ENCODE results near the gene CPNE4.

CPNE4 gene

DNA sequence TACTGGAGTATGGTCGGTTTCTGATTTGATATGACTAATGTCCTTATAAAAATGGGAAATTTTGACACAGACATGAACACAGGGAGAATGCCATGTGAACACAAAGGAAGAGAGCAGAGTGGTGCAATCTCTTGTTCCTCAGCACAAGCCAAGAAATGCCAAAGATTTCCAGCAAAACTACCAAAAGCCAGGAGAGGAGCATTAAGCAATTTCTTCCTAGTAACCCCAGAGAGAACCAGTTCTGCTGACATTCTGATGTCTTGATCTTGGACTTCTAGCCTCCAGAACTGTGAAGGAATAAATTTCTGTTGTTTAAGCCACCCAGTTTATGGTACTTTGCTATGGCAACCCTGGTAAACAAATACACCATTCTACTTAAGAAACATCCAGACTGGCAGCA, 304.2 kb downstream of the CPNE4 start:
- DNase-seq: peak; percentile 54

DNA sequence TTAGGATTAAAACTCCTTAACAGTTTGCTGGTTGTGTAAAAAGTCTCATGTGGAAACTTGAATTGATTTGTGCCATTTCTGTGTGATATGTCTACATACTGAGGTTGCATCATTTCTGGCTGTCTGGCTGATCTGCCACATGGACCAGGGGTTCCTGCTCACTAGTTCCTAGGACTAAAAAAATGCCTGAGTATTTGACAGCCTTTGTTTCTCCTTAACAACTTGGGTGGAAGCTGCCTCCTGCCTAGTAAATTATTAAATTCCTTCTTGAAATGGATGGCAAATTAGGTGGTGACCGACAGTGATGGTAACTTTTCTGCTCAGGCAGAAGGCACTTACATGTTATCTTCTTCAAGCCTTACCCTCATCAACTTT, 305.2 kb downstream of the CPNE4 start:
- DNase-seq: peak; percentile 68

DNA sequence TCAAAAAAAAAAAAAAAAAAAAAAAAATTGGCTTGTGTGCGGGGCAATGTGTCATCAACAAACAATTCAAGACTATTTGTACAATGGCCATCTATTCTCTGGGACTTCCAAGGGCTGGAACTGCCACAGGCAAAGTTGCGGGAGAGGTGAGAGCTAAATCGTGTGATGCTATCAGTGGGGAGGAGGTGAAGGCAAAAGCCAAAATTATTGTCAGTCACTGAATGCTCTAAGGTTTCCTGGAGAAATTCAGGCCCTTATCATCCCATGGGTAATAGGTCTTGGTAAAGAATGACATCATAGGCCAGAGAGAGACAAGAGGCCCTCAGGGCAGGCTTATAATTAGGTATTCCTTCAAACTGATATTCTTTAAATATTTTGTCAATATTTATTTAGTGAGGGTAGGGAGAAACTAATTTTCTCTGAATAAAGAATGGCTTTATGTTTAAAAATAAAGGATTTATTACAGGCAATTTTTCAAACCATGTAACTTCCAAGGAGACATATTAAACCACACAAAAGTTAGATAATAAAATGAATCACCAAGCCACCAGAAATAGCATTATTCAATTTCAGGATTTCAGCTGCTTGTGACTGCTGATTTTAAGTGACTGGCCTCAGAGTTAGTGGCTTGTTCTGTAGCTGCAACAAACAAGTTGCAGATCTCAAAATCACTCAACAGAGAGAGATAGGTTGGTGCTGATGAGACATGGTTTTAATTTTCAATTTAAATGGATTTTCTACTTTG, 305.7 kb downstream of the CPNE4 start:
- peak; percentile 44 for DNase-seq

DNA sequence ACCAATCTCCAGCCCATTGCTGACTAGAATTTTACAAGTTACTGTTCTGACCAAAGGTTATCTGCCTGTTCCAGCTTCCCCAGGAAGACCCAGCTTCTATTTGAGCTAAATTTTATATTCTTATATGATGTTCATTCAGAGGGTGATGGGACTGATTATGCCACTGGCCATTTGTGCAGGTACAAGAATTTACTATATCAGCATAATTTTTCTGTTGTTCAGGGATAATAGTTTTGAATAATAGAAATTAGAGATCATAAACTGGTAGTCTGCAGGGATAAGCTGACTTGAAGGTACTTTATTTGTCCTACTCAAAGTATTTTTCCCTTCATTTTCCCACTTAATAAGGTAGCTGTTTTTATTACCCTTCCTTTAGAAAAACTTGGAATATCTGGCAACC, 309.4 kb downstream of the CPNE4 start:
- DNase-seq: no peak

DNA sequence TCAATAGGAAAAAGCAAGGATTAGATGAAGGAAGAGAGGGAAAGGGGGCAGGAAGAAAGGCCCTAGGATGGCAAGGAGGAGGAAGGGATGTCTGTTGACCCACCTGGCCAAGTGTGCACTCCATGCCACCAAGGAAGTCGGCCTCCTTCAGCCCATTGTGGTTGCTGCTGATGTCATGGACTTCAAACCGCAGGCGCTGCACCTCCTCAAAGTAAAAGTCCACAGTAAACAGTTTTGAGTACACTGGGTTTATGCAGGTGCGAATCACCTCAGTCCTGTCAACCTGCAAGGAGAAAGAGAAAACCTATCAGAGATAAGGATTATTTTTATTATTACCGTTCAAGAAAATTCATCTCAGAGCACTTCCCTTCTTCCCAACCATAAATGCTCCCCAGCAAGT, 311.5 kb downstream of the CPNE4 start:
- no peak for DNase-seq

DNA sequence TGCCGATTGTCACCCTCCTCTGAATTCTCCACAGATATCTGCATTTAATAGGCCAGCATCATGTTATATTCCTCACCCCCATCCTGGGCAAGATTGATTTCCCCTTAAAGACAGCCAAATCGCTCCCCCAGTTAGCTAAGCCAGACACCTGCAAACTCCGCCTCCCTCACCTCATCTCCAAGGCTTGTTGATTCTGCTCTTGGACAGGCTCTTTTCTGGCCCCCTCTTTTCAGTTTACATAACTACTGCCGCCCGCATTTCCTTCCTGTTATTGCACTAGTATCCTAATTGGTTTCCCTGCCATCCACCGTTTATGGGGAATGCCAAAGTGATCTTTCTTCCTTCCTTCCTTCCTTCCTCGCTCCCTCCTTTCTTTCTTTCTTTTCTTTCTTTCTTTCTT, 317.3 kb downstream of the CPNE4 start:
- DNase-seq: no peak

DNA sequence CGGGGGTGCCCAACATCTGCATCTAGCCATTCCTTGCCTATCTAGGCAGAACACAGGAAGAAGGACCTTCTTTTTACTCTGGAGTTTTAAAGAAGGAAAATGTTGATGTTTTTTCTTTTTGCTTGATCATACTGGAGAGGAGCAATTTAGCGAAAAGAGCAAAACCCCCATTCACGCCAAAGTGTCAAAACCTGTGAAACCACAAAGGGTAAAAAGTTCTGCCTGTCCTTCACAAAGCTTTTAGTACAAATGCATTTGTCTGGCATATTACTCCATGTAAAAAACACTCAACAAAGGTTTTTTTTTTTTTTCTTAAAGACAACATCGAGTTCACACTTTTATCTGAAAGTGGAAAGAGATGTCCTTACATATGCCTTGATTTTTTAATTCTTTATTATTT, 317.9 kb downstream of the CPNE4 start:
- no peak for DNase-seq

DNA sequence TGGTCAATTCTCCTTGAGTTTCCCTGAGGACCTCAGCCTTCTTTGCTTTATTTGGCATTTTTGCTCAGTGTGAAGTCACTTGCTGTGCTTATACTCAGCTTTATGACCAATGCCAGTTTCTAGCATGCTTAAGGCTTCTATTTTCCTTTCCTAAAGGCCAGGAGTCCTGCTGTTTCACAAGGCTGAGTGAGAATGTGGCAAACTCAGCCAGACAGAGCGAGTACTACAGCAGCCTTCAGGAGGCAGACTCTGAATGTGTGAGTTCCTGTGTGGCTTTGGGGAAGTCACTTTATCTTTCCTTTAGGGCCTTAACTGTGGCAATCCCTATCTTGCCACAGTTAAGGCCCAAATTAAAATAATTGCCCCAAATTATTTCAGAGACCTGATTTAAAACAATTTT, 318.8 kb downstream of the CPNE4 start:
- DNase-seq: no peak

DNA sequence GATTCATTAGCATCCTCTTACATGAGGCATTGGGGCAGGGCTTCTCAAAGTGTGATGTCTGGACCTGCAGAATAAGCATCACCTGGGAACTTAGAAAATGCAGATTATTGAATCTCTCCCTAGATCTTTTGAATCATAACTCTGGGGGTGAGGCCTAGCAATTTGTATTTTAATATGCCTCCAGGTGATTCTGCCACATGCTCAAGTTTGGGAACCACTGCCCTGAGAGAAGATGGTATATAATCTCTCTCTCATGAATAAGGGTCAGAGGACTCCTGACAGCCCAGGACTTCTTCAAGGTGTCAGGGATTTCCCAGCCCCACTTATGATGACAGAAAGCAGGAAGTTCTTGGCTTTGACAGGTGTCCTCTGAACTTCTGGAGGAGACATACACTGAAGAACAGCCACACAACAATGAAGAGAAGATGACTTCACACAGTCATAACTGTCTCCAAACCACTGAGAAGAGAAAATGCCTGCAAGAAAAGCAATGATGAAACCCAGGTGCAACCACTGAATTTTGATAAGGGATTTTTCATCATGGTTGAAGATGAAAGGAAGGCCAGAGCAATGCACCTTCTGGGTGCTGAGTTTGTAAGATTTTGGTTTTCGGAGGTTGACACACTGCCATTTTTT, 320.1 kb downstream of the CPNE4 start:
- no peak for DNase-seq

DNA sequence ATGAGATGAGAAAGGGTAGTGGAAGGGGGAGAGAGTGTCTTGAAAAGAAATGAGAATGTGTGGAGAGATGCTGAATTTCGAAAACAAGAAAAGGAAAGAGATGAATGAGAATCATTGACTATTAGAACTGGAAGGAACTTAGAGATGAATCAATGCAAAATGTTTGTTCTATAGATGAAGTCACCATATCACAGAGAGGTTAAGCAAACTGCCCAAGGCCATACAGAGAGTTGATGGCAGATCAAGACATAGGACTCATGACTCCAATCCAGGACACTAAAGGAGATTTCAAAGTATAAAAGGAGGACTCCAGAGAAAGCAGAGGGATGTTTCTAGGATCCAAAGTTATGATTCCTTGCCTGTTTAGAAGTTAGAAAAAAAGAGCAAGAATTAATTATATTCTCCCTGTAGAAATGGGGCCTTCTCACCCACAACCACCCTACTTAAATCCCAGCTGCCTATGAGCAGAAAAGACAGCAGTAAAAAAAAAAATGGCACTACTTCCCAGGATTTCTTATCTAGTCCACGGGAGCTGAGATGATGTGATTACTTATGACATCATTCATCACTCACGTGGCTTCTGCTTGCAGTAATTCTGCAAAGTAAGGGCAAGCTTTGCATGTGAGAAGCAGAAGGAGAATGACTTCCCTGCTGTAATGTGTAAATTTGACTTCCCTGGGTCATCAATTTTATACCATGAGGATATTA, 321.2 kb downstream of the CPNE4 start:
- DNase-seq: no peak

DNA sequence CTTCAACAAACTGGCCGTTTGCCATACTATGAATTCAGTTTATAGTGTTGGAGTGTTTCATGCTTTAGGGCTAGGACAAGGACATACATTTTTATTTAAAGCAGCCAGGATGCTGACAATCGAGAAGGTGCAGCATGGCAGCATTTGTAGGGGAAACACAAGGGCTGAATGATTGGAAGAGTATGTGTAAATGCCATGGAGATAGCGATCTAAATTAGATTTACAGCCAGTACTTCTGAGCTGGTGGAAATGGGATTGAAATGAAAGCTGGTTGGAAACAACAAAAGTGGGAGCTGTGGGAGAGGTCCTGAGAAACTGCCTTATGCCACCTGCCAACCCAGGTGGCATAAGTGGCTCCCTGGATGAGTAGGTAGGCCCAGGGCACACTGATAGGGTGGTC, 322.2 kb downstream of the CPNE4 start:
- DNase-seq: no peak

DNA sequence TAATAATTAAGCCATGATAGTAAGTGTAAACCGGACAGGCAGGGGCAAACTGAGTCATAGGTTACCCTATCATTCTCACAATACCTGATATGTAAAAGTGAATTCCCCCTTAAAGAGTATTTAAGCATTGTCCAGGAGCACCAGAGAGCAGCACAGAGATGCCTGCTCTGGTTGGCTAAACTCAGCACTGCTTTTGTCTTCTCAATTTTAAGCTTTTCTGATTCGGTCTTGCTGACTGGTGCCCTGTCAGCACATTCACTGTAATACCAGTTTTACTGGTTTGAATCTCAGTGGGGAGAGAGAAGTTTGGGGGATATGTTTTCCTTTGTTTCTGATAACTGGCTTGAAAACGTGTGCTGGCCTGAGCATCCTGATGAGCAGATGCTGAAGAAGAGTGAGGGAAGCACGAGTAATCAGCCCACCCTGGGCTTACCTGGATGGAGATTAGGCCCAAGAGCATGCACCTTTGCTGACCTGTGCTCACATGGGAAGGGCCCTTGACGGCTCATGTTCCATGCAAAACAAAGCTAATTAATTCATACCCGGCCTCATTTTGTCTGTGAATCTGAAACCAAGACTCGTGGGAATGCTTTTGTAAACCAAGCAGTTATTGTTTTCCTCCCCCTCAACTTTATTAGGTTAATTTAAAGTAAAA, 323.6 kb downstream of the CPNE4 start:
- DNase-seq: no peak

DNA sequence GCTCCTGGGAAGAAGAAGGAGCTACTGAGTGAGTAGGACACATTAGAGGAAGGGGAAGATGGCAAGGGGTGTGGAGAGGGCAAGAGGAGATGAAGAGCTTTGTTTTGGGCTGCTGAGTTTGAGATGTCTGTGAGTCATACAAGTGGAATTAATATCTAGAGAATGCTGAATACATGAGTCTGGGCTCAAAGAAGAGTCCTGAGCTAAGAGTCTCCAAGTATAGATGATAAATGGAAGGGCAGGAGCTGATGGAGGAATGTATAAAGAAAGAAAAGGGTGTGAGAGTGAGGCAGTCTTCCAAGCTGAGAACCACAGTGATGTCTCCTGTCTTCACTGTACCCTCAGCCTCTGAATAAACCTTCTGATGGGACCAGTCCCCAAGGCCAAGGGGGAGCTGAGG, 326.6 kb downstream of the CPNE4 start:
- DNase-seq: peak; percentile 87

DNA sequence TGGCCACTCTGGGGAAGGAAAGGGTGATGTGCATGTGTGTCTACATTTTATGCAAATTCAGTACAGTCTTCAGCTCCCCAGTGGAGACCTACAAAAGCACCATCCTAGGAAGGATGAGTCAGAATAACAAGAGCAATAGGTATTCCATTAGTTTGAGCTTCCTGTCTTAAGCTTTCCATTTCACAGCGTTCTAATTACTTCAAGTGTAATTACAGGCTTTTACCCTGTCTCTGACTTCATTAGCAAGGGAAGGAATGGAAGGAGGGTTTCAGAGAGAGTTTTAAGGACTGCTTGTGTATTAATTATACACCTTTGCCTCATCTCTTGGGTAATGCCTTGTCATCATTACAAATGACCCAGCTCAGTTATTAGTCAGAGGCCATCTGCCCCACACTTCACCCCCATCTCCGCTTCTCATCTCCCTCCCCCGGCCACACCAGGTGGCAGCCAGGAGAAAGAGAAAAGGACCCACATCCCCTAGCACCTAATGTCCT, 329.2 kb downstream of the CPNE4 start:
- peak; percentile 74 for DNase-seq

DNA sequence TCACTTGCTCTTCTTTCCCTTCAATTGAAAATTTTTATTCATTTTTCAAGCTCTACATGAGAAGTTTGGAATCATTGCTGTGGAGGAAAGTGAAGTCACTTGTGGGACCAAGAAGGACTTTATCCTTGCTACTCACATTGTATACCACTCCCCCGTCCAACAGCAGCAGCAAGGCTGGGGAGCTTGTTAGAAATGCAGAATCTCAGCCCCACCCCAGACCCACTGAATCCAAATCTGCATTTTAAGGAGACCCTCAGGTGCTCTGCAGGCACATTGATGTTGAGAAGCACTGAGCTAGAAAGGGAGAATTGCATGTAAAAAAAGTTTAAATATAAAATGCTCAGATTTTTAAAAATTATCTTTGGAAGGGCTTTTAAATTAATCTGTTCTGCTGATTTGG, 329.7 kb downstream of the CPNE4 start:
- no peak for DNase-seq

DNA sequence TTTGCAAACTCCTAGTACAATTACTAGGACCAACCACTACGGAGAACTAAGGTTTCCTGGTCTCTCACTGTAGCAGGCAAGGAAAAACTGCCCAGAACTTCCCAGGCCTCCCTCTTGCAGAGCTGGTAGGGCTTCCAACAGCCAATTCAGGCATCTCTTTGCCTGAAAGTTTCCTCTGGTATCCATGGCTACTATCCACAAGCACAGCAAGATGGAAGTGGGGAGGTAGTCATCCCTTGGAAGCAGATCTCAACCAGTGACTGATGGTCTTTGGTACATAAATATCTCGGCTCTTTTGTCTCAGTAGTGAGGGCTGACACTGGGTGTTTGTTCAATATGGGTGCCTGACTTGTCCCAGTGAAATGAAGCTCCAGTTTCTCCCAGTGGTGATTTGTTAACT, 330.7 kb downstream of the CPNE4 start:
- peak; percentile 39 for DNase-seq

DNA sequence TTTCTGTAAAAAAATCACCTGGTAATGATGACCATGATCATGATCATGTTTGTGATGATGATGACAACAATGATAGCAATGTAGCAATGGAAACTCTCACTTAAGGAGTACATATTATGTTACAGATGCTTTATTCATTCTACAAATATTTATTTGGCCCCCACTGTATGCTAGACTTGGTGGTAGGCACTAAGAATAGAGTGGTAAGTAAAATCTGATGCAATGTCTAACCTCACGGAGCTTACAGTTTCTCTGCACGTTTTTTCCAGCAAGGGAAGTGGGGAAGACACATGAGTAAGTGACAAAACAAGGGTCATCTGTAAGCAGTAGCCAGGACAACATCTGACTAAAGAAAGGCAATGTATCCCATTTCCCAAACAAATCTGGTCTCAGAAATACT, 332.7 kb downstream of the CPNE4 start:
- peak; percentile 77 for DNase-seq

DNA sequence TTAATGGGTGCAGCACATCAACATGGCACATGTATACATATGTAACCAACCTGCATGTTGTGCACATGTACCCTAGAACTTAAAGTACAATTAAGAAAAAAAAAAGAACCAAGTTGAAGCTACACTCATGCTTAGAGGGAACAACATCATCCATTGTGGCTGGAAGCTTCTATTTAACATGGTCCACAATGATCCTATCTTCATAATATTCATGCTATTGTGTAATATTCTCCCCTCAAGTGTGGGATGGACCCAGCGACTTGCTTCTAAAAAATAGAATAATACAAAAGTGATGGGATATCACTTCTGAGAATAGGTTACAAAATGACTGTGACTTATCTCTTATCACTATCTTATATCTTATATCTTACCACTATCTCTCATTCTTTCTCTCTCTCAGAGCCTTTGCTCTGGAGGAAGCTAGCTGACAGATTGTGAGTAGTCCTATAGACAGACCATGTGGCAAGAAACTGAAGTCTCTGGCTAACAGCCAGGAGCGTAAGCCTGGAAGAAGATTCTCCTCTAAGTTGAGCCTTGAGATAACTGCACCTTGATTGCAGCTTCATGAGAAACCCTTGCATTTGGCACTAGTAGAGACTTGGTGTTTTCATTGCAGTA, 333.6 kb downstream of the CPNE4 start:
- DNase-seq: peak; percentile 57

DNA sequence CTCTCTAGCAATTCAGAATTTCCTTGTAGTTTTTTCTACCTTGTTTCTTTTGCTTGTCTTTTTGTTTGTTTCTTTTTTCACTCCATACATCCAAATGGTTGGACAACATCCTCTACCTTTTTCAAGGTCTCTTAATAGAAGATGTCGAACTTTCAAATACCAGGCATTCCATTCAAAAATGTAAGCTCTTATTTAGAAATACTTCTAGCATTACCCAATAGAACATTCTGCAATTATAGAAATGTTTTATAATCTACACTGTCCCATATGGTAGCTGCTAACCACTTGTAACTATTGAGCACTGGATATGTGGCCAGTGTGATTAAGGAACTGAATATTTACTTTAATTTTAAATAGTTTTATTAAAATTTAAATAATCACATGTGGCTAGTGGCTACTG, 335.8 kb downstream of the CPNE4 start:
- DNase-seq: peak; percentile 77

DNA sequence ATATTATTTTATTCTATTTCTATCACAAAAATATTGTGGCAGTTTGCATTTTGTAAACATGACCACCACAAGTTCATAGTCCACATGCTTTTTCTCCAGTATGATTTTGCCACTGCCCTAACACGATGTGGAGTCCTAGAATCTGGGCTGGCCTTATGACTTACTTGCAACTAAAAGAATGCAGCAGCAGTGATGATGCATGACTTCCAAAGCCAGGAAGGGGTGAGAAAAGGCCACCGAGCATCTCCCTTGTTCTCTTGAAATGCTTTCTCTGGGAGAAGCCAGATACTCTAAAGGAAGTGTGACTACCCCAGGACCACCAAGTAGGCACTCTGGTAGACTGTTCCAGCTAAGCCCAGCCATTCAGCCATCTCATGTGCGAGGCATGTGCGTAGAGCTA, 340.4 kb downstream of the CPNE4 start:
- DNase-seq: peak; percentile 65

DNA sequence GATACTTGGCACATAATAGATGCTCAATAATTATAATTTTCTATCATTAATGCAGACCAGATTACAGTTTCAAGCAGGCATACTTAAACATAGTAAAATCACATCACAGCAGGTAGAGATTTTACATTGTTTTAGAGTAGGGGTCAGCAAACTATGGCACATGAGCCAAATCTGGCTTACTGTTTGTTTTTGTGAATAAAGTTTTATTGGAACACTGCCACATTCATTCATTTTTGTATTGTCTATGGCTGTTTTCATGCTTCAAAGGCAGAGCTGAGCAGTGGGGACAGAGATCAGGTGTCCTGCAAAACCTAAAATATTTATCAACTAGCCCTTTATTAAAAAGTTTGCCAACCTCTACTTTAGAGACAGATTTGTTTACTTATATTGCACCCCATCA, 342.5 kb downstream of the CPNE4 start:
- no peak for DNase-seq

DNA sequence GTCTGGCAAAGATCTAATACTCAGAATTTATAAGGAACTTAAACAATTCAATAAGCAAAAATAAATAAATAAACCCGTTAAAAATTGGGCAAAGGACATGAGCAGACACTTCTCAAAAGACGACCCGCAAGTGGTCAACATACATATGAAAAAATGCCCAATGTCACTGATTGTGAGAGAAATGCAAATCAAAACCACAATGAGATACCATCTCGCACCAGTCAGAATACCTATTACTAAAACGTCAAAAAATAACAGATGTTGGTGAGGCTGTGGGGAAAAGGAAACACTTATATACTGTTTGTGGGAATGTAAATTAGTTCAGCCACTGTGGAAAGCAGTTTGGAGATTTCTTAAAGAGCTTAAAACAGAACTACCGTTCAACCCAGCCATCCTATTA, 344.0 kb downstream of the CPNE4 start:
- no peak for DNase-seq

DNA sequence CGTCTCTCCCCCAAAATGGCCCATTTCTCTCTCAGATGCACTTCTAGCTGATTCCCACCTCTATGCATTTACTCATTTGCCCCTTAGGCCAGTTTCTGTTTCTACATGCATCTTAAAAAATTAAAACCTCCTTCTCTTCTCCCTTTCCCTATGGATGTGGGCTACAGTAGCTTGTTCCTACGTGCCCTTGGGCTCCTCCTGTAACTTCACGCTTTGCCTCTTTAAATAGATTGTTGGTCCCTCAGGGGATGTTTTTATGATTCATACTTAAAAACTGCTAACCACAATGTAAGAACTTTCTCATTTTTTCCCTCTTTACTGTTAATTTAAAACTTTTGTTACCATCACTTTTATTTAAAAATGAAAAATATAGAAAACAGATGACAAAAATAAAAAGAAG, 346.4 kb downstream of the CPNE4 start:
- DNase-seq: peak; percentile 89

All from fibroblast of upper back skin (primary cell).